ENCODE measurements around the gene CWC25.
"Not testable (repeated sequence)": the region's sequence is repeated elsewhere in the genome, so short reads cannot be mapped to it uniquely, and the experiment has no call there.

The CWC25 gene

GRCh38 chr17:38852771-38853291 lies 27.7 kb upstream of the CWC25 start:
- no peak for DNase-seq

- DNase-seq = no peak
Measured at GRCh38 chr17:38851434-38851833, 26.3 kb upstream of the CWC25 start.

GRCh38 chr17:38850374-38850773 lies 25.3 kb upstream of the CWC25 start:
- no peak for DNase-seq

GRCh38 chr17:38848939-38849605 lies 24.0 kb upstream of the CWC25 start:
- no peak for DNase-seq

GRCh38 chr17:38848557-38848891 lies 23.4 kb upstream of the CWC25 start:
- DNase-seq = no peak

- DNase-seq = no peak
Measured at GRCh38 chr17:38844261-38844757, 19.2 kb upstream of the CWC25 start.

GRCh38 chr17:38825762-38826247 lies 684 bp upstream of the CWC25 start:
- DNase-seq = no peak

GRCh38 chr17:38815576-38816193 lies 9.4 kb downstream of the CWC25 start:
- no peak for DNase-seq

GRCh38 chr17:38809828-38810227 lies 15.3 kb downstream of the CWC25 start:
- no peak for DNase-seq

GRCh38 chr17:38800237-38800760 lies 24.8 kb downstream of the CWC25 start:
- DNase-seq = no peak

- DNase-seq = peak; percentile 92
Measured at GRCh38 chr17:38799501-38800236, 25.5 kb downstream of the CWC25 start, which contains the start of gene PIP4K2B. Gene PIP4K2B, minus strand, starts transcription at chr17:38799556. Its CDS starts 132 bp downstream, at chr17:38799424.

GRCh38 chr17:38798614-38799500 lies 26.3 kb downstream of the CWC25 start:
- DNase-seq = no peak

- no peak for DNase-seq
Measured at GRCh38 chr17:38797828-38798227, 27.3 kb downstream of the CWC25 start.

- no peak for DNase-seq
Measured at GRCh38 chr17:38797158-38797490, 28.0 kb downstream of the CWC25 start.

- DNase-seq = no peak
Measured at GRCh38 chr17:38796451-38797157, 28.5 kb downstream of the CWC25 start.

GRCh38 chr17:38794221-38794620 lies 30.9 kb downstream of the CWC25 start:
- no peak for DNase-seq

GRCh38 chr17:38791162-38791561 lies 34.0 kb downstream of the CWC25 start:
- no peak for DNase-seq

GRCh38 chr17:38790148-38790707 lies 34.9 kb downstream of the CWC25 start:
- DNase-seq = not testable (repeated sequence)

- DNase-seq = no peak
Measured at GRCh38 chr17:38789185-38789584, 35.9 kb downstream of the CWC25 start.

GRCh38 chr17:38787999-38788398 lies 37.1 kb downstream of the CWC25 start:
- not testable (repeated sequence) for DNase-seq

GRCh38 chr17:38786372-38786771 lies 38.7 kb downstream of the CWC25 start:
- DNase-seq = no peak

Measured in NCI-H1436 treated with DMSO at 0.1 percent for 48 hours (cell line).